MM.1S (cell line): ENCODE measurements around the gene MCF2L2.

Experiments used
- DNase-seq: peaks from one replicate; pipeline ENCODE4 v3.0.0-alpha.2; 2015
- H2AFZ ChIP-seq: fragments of 300-600 bp; sonication (generic); 2 replicates; pipeline ENCODE4 v1.6.0; 2016; ENCODE audit warnings: antibody characterized with exemption, low read length
- H3F3A ChIP-seq: fragments of 300-600 bp; sonication (generic); 2 replicates; pipeline ENCODE4 v1.6.1; 2016; ENCODE audit warnings: mild to moderate bottlenecking, antibody characterized with exemption, low read length, moderate library complexity, mixed read lengths; ENCODE audit not compliant: insufficient read depth
- H3K27ac ChIP-seq: fragments of 300-600 bp; sonication (generic); 2 replicates; pipeline ENCODE4 v1.5.1; 2016; ENCODE audit warnings: mild to moderate bottlenecking, low read length
- H3K27me3 ChIP-seq: fragments of 300-600 bp; sonication (generic); replicated peaks from 2 replicates; pipeline ENCODE4 v1.6.0; 2016; ENCODE audit warnings: low read length; ENCODE audit not compliant: insufficient read depth
- H3K36me3 ChIP-seq: fragments of 300-600 bp; sonication (generic); replicated peaks from 2 replicates; pipeline ENCODE4 v1.6.1; 2016; ENCODE audit warnings: mild to moderate bottlenecking, low read length, mixed read lengths; ENCODE audit not compliant: insufficient read depth
- H3K4me1 ChIP-seq: fragments of 300-600 bp; sonication (generic); 2 replicates; pipeline ENCODE4 v1.6.1; 2016; ENCODE audit warnings: low read length, mixed read lengths
- H3K4me2 ChIP-seq: fragments of 300-600 bp; sonication (generic); 2 replicates; pipeline ENCODE4 v1.6.0; 2016; ENCODE audit warnings: low read depth, low read length
- H3K4me3 ChIP-seq: fragments of 300-600 bp; sonication (generic); 2 replicates; pipeline ENCODE4 v1.5.1; 2016; ENCODE audit warnings: low read length, mixed read lengths
- H3K79me2 ChIP-seq: fragments of 300-600 bp; sonication (generic); 2 replicates; pipeline ENCODE4 v1.6.1; 2016; ENCODE audit warnings: mixed run types, low read length, mixed read lengths
- H3K9ac ChIP-seq: fragments of 300-600 bp; sonication (generic); 2 replicates; pipeline ENCODE4 v1.6.1; 2016; ENCODE audit warnings: low read length, mixed read lengths
- H3K9me2 ChIP-seq: fragments of 300-600 bp; sonication (generic); replicated peaks from 2 replicates; pipeline ENCODE4 v1.6.1; 2016; ENCODE audit warnings: mild to moderate bottlenecking, low read length, mixed read lengths; ENCODE audit not compliant: insufficient read depth
- H3K9me3 ChIP-seq: fragments of 300-600 bp; sonication (generic); replicated peaks from 2 replicates; pipeline ENCODE4 v1.6.1; 2016; ENCODE audit warnings: mild to moderate bottlenecking, low read length, mixed read lengths; ENCODE audit not compliant: insufficient read depth
- H4K20me1 ChIP-seq: fragments of 300-600 bp; sonication (generic); 2 replicates; pipeline ENCODE4 v1.6.1; 2016; ENCODE audit warnings: mild to moderate bottlenecking, low read length, moderate library complexity, mixed read lengths; ENCODE audit not compliant: insufficient read depth
- CTCF ChIP-seq: fragments of 300-600 bp; sonication (generic); IDR thresholded peaks from 2 replicates; pipeline ENCODE4 v1.5.1; 2016; ENCODE audit warnings: antibody characterized with exemption, low read length, mixed read lengths
- EZH2 ChIP-seq: fragments of 300-600 bp; sonication (generic); optimal IDR thresholded peaks from 2 replicates; pipeline ENCODE3; 2017; ENCODE audit warnings: low read depth, mild to moderate bottlenecking, antibody characterized with exemption, low read length, mixed read lengths
- EZH2phosphoT487 ChIP-seq: fragments of 300-600 bp; sonication (generic); IDR thresholded peaks from 2 replicates; pipeline ENCODE4 v1.6.1; 2018; ENCODE audit warnings: antibody characterized with exemption, low read length

MCF2L2 gene

DNA sequence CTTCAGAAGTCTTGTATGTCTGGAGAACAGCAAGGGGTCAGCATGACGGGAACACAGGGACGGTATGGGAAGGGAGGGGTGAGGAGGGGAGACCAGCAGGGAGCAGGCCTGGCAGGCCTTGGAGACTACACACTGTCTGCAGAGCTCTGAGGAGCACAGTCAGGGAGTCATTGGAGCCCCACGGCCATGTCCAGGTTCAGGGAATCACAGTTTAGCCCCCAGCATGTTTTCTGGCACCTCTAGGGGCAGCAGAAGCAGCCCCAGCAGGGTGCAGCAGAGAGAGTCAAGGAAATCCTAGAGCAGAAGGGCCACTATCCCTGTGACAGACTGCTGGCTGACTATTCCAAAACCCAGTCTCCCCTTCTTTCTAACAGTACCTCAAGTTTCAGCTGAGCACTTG lies 269.1 kb downstream of the MCF2L2 start:
- no peak for DNase-seq
- Histone ChIP-seq H3K9ac (no peak overlapping the region), H2AFZ (no peak overlapping the region), H3F3A (peaks cover 12% of the 10 kb centered on the region), H3K27ac (no peak overlapping the region), H3K4me2 (no peak overlapping the region), H3K27me3 (no peaks in the 10 kb centered on the region), H4K20me1 (no peaks in the 10 kb centered on the region), H3K36me3 (no peaks in the 10 kb centered on the region), H3K4me3 (no peak overlapping the region), H3K9me2 (no peaks in the 10 kb centered on the region), H3K4me1 (peaks cover 18% of the 10 kb centered on the region), H3K79me2 (no peaks in the 10 kb centered on the region), H3K9me3 (no peaks in the 10 kb centered on the region)
- TF ChIP-seq EZH2phosphoT487 (no peak), CTCF (peak; percentile 43)

DNA sequence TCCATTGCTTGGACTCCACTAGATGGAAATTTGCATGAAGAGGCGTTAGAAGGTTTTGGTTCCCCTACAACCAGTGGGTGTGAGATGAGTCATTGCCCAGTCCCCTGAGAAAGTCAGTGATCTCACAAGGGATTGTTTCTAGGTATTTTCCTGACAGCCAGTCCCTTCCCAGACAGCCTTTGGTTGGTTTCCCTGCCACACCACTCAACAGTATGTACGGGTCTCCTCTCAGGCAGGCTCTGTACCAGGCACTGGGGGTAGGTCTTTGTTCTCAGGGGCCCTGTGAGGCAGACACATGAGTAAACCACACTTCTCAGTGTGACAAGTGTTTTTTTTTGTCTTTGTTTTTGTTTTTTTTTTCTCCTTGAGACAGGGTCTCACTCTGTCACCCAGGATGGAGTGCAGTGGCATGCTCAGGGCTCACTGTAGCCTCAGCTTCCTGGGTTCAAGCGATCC lies 269.8 kb downstream of the MCF2L2 start:
- peak; percentile 36 for DNase-seq
- TF ChIP-seq CTCF (no peak), EZH2 (no peak), EZH2phosphoT487 (no peak)
- no peaks in the 10 kb centered on the region for H3K9me2 ChIP-seq
- no peaks in the 10 kb centered on the region for H3K27me3 ChIP-seq
- H3K36me3 ChIP-seq, result no peaks in the 10 kb centered on the region
- no peaks in the 10 kb centered on the region for H3K9me3 ChIP-seq
- H3K4me2 ChIP-seq, result no peak overlapping the region
- H3K4me1 ChIP-seq, result peaks cover 18% of the 10 kb centered on the region
- H3K27ac ChIP-seq, result no peak overlapping the region
- no peaks in the 10 kb centered on the region for H3K79me2 ChIP-seq
- no peaks in the 10 kb centered on the region for H4K20me1 ChIP-seq
- no peak overlapping the region for H3K4me3 ChIP-seq
- no peak overlapping the region for H2AFZ ChIP-seq
- H3K9ac ChIP-seq, result no peak overlapping the region
- H3F3A ChIP-seq, result peaks cover 12% of the 10 kb centered on the region

DNA sequence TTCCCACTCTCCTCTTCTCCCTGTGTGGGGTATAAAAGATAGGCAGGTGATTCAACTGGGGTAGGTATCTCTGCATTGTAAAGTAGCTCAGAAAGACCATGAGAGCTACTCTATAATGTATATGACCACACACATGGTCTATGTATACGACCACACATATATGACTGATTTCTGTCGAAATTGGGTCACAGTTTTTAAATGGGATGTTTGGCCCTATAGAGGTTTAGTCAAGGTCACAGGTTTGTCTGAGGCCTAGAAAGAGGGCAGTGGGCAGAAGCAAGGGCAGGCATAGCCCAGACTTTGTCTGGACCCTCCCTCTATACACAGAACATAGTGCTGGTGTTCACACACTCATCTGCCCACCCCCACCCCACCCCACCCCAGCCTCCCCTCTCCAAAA lies 270.3 kb downstream of the MCF2L2 start:
- Histone ChIP-seq H3K27me3 (no peaks in the 10 kb centered on the region), H3K9me3 (no peaks in the 10 kb centered on the region), H3K9me2 (no peaks in the 10 kb centered on the region), H3F3A (peaks cover 12% of the 10 kb centered on the region), H2AFZ (no peak overlapping the region), H3K36me3 (no peaks in the 10 kb centered on the region), H3K4me2 (no peak overlapping the region), H3K79me2 (no peaks in the 10 kb centered on the region), H3K4me3 (no peak overlapping the region), H3K4me1 (peaks cover 18% of the 10 kb centered on the region), H3K27ac (no peak overlapping the region), H3K9ac (no peak overlapping the region), H4K20me1 (no peaks in the 10 kb centered on the region)
- no peak for TF ChIP-seq EZH2phosphoT487
- TF ChIP-seq EZH2, result no peak
- no peak for TF ChIP-seq CTCF
- DNase-seq, result no peak
